ENCODE results near the gene TSR1. TPM values are rescaled to one million over a fixed set of nuclear protein-coding genes. Genes with fewer than 3 reads are reported as not detected.

TSR1 gene
- total RNA-seq, 4 donors from 2014 or later: 31.6 to 124 (median 40.8) TPM

- DNase-seq (ENCODE audit: low spot score) (no peak), ATAC-seq (ENCODE audit: low FRiP score) (no peak)
- no peak for TF ChIP-seq CTCF (IDR thresholded peaks at IDR 0.05)
These were observed 33.4 kb upstream of the TSR1 start for GRCh38 chr17:2369551-2370210.

- DNase-seq (ENCODE audit: low spot score): no peak
These were observed 32.8 kb upstream of the TSR1 start for GRCh38 chr17:2369039-2369438.

DNA sequence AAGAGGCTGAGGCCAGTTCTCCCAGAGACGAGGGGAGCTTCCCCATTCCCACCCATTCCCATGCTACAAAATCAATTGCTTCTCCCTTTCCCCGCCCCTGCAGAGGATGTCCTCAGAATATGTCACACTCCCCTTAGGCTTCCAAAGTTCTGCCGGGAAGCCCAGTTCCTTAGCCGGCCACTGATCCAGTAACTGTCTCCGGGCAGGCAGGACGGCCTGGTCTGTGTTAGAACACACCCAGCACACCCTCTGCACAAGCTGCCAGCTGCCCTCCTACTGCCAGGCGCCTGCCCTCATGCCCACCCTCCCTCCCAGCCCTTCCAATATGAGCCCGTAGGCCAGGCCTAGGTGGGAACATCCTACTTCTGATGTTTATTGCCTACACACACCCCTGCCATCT is 32.1 kb upstream of the TSR1 start:
- ATAC-seq (ENCODE audit: low FRiP score): no peak
- TF ChIP-seq CTCF (IDR thresholded peaks at IDR 0.05): no peak
- no peak for DNase-seq (ENCODE audit: low spot score)

More at GRCh38 chr17:2369039-2369438, 32.8 kb upstream of the TSR1 start:
- no peak for ATAC-seq (ENCODE audit: low FRiP score)
- TF ChIP-seq CTCF (IDR thresholded peaks at IDR 0.05): no peak

GRCh38 chr17:2366747-2367494 is 30.7 kb upstream of the TSR1 start:
- TF ChIP-seq CTCF (IDR thresholded peaks at IDR 0.05): no peak
- ATAC-seq (ENCODE audit: low FRiP score) (no peak), DNase-seq (ENCODE audit: low spot score) (no peak)

GRCh38 chr17:2365132-2365531 is 28.9 kb upstream of the TSR1 start:
- no peak for TF ChIP-seq CTCF (IDR thresholded peaks at IDR 0.05)
- ATAC-seq (ENCODE audit: low FRiP score): no peak
- DNase-seq (ENCODE audit: low spot score): no peak

DNA sequence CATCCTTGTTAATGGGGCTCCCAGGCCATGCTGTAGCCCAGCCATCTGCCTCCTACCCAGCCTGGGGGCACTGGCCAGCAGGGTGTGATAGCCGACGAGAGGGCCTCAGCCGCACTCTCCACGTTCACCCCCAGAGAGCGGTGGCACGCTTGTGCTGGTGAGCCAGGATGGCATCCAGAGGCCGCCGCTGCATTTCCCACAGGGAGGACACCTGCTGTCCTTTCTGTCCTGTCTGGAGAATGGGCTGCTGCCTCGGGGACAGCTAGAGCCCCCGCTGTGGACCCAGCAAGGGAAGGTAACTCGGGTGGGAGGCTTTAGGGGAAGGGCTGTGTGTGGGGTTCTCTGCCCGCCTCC is 28.5 kb upstream of the TSR1 start:
- no peak for TF ChIP-seq CTCF (IDR thresholded peaks at IDR 0.05)
- DNase-seq (ENCODE audit: low spot score) (no peak), ATAC-seq (ENCODE audit: low FRiP score) (no peak)
